Muscle of arm (tissue), 12 donors: ENCODE results near the gene INTS14. TPM values are rescaled to one million over a fixed set of nuclear protein-coding genes. Genes with fewer than 3 reads are reported as not detected.
"Not testable (repeated sequence)": the region's sequence is repeated elsewhere in the genome, so short reads cannot be mapped to it uniquely, and the experiment has no call there.

Source experiments
- DNase-seq: peaks from one replicate; pipeline ENCODE4 v3.0.0-alpha.2; 2013
- polyA plus RNA-seq, 12 donors: library from polyadenylated mRNA; unstranded; fragments of 120-200 nt; gene quantifications; one replicate each; pipeline ENCODE4 v1.2.1, GENCODE V29; 2013; ENCODE audit not compliant: insufficient read length in 12 of 12

Gene INTS14
- polyA plus RNA-seq, 12 donors = 21.4 to 44.1 (median 27.3) TPM; not detected in 1

DNA sequence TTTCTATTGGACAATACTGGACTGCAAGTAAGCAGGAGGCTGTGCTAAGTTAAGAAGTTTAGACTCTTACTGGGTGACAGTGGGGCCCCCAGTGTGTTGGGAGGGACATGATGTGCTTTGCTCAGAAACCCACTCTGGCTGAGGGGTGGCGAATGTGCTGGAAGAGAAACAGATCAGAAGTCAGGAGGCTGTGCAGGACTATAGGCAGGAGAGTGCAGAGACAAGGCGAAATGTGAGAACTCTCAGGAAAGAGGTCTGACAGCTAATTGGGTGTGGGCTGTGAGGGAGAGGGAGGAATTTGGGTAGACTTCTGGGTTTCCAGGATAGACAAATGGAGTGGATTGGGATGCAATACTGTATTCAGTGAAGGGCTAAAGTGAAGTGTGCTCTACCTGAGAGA, 22.8 kb upstream of the INTS14 start:
- DNase-seq = no peak

DNA sequence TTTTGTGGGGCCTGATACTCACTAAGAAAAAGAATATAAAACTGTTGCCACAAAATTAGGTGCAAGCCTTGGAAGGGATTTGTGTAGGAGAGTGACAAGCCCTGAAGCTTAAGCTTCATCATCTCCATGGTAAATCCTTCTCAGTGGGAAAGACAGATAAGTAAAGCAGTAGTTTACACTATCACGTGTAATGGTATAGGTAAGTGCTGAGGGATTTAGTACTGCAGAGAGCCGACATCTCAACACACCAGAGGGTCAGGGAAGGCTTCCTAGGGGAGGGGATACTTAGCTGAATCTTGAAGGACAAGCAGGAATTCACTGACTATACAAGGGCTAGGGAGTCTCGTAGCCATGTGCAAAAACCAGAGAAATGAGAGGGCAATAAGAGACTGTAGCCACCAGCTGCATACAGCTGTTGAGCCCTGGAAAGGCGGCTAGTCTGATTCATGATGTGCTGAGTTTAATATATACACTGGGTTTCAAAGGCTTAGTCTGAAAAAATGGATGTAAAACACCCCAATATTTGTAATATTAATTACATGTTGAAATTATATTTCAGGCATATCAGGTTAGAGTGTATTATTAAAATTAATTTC, 21.9 kb upstream of the INTS14 start:
- DNase-seq = no peak

DNA sequence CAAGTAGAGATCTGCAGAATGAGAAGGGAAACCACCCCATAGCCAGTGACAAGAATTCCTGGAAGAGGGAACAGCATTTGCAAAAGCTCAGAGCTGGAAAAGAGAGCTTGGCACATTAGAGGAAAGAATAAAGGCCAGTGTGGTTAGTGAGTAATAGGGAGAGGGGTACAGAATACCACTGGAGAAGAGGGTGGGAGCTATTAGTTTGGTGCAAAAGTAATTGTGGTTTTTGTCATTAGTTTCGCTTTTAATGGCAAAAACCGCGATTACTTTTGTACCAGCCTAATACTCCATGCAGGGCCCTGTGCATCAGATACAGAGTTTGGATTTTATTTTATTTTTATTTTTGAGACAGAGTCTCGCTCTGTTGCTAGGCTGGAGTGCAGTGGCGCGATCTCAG, 20.6 kb upstream of the INTS14 start:
- DNase-seq = no peak

DNA sequence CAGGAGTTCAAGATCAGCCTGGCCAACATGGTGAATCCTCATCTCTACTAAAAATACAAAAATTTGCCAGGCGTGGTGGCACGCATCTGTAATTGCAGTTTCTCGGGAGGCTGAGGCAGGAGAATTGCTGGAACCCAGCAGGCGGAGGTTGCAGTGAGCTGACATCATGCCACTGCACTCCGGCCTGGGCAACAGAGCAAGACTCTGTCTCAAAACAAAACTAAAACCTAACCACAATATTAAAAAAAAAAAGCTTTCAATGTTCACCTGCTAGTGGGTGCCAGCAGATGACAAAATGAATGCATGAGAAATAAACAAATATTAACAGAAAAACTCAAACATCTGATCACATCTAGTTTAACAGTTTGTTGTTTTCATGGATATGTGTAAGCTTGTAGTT, 19.8 kb upstream of the INTS14 start:
- DNase-seq = no peak

DNA sequence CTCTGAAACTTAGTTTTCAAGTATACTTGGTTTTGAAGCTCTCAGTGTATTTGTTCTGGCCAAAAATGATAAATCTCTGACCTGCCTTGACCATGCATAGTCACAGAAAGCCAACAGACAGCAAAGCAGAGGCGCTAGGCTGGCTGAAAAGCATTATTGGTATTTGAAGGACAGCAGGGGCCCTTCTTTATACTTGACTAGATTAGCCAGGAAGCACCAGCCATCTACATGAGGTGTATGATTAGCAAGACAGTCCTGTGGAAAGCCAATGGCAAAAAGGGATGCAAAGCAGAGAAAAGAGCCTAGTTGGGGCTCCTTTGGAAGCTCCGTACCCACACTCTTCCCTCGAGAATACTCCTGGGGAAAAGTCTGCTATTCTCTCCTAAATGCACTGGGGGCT, 18.6 kb upstream of the INTS14 start:
- DNase-seq = no peak

DNA sequence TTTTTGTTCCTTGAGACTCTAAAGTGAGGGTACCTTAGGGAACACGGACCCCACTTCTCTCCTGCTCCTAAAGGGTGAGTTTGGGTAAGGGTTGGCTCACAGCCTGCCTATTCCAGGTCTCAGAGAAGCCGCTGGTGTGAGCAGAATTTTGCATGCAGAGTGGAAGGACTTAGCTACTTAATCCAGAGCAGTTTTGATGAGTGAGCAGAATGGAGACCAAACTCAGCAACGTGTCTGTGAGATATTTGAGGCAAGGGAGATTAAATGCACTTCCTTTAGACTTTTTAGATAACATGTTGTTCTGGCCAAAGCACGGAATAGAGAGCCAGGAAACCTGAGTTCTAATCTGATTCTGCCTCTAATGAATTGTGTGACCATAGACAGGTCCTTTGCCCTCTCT, 15.9 kb upstream of the INTS14 start:
- DNase-seq = no peak

DNA sequence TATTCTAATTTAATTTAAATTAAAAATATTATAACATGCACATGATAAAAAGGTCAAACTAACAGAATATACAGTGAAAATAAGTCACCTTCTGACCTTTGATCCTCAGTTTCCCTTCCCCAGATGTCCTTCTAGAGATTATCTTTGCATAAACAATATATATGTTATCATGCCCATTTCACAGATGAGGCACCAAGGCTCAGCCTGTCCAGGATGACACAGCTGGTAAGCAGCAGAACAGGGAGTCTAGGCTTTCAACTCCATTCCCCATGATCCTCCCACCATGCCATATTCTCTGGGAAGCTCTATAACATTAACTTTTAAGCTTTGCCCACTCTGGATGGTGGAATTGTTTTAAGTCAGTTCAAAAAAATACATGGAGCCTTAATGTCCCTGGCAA, 12.2 kb upstream of the INTS14 start:
- DNase-seq = no peak

DNA sequence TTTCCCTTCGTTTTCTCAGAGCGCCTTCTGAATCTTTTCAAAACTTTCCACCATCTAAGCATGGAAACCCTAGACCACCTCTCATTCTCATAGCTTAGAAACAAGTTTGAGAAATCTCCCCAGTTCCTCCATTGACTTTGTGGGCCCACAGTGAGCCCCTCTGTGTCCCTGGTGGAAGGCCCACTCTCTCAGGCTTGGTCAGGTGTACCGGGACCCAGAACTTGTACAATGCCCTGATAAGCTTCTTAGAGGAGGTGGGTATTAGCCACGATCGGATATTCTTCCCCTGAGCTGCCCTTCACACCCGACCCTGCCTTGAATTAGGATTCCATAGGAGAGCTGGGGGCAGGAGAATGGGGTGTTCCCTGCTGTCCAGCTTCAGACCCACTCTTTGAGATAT, 10.7 kb upstream of the INTS14 start, which contains the start of gene SLC24A1:
TSS of gene SLC24A1 (plus strand) at position 301 of the 400 bp plus-strand sequence. CDS start 2,143 bp downstream, outside the sequence.
- DNase-seq = no peak

DNA sequence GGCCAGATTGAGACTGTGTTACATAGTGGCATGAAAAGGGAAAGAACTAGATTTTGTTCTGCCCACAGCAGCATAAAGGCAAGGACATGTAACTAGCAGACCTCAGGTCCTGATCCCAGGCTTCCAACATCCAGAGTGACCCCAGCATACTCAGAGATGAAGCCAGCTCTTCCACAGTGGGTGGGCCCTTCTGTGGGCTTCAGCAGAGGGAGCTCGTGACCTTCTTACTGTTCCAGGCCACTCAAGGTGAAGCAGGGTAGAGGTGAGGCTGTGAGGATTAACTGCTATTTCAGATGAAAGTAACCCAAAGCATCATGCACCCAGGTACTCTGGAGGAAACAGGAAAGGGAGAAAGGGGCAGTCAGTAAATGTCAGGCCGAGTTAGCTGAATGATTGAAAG, 9.9 kb upstream of the INTS14 start:
- no peak for DNase-seq

DNA sequence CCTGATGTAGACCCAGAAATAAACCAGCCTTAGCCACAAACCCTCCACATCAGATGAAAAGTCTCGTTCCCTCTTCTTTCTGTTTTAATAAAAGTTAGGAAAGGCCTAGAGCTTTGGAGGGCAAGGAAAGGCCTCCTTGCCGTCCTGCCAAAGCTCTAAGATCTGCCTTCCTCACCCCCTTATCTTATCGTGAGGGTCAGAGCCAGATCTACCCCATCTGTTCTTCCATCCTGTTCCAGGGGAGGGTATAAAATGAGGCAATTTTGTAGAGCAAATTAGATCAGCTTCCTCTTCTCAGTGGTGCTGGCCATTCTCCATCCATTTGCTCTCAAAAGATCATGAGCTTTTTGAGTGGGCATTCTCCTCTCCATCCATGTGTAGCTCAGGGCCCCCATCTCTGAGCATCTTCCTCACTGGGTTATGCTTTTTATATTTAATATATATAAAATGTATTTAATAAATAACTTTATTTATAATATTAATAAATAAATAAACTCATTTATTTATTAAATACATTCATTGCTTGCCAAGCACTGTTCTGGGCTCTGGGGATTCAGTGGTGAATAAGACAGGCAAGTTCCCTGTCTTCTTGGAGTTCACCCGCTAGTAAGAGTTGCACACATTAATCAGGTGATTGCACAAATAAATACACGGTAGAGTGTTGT, 8.8 kb upstream of the INTS14 start:
- no peak for DNase-seq

DNA sequence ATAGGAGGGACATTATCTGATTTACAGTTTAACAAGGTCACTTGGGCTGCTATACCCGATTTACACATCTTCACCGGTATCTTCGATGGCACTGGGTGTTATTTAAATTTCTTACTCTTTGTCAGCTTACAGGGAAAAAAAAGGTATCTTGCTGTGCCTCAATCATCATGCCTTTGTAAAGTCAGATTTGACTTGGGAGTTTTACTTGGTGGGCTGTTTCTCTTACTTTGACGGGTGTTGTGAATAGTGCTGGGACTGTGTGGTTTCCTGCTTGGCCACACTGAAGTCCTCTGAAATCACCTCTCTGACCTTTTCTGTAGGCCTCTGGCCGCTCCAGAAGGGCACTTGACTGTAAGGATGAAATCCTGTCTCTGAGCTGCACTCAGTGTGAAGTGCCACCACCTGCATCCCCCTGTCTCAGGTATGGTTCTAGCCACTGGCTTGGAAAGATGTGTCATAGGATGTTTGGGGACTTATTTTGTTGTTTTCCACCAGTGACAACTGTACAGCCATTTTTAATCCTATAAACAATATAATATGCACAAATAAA, 7.7 kb upstream of the INTS14 start:
- no peak for DNase-seq

DNA sequence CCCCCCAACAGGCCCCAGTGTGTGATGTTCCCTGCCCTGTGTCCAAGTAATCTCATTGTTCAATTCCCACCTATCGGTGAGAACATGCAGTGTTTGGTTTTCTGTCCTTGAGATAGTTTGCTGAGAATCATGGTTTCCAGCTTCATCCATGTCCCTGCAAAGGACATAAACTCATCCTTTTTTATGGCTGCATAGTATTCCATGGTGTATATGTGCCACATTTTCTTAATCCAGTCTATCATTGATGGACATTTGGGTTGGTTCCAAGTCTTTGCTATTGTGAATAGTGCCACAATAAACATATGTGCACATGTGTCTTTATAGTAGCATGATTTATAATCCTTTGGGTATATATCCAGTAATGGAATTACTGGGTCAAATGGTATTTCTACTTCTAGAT, 5.0 kb upstream of the INTS14 start:
- not testable (repeated sequence) for DNase-seq

DNA sequence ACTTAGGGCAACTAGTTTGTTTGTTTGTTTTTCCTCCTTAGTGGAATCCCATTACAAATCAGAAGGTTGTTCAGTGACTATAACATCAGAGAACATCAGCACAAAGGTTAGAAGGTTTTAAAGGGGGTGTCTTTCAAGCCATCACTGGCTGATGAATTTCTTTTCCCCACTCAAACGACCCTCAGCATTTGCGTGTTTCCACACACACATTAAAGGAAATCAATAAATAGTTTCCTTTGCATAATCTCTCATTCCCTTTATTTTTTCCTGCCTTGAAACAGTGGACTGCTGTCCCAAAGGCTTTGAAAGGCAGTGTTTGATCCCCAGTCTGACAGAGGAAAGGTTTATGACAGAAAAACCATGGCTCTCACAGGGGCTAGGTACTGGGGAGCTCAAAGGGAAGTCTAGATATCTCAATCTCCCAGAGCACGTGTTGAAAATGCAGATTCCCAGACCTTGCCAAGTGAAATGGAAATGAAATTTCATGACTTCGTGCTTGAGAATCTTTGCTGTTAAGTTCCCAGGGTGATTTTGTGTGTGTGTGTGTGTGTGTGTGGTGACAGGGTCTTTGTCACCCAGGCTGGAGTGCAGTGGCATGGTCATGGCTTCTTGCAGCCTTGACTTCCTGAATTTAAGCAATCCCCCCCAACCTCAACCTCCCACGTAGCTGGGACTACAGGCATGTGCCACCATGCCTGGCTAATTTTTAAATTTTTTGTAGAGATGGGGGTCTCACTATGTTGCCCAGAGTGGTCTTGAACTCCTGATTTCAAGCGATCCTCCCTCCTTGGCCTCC, 2.2 kb upstream of the INTS14 start:
- no peak for DNase-seq

DNA sequence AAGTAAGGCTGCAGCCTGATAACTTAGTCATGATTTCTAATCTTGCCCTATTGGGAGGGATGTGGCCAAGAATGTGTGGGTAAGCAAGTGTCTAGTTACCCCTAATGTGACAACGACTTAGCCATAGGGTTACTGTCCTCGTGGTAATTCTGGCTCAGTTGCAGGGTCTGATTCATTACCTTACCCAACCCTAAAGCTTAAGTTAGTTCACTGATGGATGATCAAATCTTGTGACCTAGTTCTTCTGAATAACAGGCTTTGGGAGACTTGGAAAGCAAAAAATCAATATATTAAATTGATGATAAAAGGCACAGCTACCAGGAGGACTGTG, 1.6 kb upstream of the INTS14 start:
- DNase-seq = no peak

DNA sequence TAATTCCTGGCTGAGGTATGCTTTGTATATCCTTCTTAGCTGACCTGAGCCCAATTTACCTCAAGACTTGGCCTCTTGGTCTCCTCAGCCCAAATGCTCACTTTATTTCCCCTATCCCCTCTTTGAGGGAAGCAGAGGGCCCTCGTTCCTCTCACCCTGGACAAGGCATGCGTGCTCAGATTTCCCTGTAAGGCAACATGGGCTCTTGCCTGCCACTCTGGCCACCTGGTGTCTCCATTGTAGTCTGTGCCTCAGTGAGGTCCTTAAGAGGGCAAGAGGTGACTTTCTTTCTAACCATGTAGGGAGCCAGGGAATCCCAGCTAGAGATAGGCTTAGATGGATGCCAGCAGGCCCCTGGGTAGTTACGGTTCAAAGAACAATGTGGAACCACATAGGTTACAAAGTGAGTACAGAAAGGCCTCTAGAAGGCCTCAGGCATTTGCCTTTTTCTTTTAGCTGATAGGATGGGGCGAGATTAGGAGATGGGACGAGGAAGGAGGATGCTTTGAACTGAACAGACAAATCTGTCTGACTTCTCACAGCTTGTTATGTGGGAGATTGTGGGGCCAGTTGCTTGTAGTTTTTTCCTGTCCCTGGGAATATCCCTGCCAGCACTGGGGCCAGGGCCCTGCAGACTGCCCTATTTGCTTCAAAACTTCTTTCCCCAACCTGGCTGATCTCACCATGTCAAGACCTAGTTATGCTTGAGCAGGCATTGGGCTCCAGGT, 1.1 kb upstream of the INTS14 start:
- DNase-seq = no peak

DNA sequence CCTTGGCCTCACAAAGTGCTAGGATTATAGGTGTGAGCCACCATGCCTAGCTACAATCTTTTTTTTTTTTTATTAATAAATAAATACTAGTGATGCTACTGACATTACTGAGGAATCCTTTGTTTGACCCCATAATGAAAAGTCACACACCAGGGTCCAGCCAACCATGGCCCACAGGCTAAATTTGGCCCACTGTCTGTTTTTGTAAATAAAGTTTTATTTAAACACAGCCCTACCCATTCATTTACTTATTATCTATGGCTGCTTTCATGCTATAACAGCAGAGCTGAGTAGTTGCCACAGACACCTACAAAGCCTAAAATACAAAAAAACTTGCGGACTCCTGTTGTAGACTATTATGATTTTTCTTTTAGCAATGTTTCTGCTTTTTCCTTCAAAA, 7.4 kb downstream of the INTS14 start:
- DNase-seq = no peak

DNA sequence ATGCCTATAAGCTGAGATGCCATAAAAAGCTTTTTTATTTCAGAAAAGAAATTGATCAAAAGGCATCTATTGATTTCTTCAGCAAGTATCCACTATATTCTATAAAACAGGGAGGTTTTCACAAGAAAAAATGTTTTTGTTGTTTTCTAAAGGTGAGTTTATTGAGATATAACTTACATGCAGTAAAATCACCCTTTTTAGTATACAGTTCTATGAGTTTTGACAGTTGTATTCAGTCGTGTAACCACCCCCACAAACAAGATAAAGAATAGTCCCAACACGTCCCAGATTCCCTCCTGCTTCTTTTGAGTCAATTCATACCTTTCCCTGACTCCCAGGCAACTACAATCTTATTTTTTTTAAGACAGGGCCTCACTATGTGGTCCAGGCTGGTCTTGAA, 7.8 kb downstream of the INTS14 start:
- DNase-seq = no peak

DNA sequence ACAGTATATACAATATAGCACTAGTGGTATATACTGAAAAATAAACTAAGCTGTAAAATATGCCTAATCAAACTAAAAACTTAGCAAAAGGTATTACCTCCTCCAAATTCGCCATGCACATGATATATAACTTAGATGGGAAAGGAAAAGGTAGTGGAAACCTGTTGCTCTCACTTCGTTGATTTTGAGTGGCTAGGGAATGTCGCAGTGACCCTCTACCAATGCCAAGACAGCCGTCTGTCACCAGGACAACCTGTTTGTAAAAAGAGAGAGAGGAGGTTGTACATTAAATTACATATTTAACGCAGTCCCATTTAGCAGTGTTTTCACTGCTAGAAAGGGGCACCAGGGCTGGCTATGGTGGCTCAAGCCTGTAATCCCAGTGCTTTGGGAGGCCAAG, 11.3 kb downstream of the INTS14 start:
- DNase-seq = no peak

DNA sequence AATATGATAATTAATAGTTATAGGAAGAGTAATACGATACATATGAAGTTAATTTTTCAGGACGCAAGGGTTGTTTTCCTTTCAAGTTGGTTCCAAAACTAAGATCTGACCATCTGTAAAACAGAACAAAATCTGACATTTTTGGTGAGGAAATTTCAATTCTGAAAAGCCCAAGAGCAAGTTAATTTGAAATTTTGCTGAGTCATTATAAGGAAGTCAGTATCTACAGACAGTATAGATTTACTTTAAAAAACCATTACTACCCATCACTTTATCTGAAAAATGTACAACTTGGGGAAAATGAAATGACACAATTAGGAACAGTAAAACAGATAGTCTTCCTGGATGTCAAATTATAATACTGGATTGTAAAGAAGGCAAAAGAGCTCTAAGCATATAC, 12.5 kb downstream of the INTS14 start:
- no peak for DNase-seq

DNA sequence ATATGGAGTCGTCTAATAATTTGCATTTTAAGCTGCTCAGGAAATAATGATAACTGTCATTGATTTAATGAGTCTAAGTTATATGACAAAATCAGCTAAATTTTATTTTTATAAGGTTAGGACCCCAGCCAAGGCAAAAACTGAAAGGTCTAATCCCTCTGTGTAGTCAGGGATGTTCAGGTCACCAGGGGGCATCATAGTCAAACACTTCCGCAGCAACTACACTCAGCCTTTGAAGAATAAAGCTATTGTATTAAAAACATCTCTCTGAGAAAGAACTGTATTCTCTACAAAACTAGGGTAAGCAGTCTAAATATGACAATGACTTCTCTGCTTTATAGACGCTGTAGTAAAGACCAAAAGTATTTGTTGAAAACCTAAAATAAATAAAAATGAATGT, 15.0 kb downstream of the INTS14 start:
- no peak for DNase-seq

DNA sequence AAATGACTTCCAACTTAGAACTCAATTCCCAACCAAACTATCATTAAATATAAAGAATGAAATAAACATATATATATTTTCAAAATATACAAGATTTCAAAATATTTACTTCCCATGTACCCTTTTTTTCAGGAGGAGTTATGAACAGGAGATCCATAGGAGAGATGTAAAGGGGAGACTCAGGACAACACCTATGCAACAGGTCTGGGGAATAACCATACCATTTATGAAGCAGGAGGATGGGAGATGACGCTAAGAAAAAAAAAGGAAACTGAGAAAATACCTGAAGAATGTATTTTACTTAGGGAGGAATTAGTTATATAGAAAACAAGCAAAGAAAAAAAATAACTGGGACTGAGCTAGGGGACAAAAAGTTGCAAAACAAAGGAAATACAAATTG, 23.8 kb downstream of the INTS14 start:
- no peak for DNase-seq

DNA sequence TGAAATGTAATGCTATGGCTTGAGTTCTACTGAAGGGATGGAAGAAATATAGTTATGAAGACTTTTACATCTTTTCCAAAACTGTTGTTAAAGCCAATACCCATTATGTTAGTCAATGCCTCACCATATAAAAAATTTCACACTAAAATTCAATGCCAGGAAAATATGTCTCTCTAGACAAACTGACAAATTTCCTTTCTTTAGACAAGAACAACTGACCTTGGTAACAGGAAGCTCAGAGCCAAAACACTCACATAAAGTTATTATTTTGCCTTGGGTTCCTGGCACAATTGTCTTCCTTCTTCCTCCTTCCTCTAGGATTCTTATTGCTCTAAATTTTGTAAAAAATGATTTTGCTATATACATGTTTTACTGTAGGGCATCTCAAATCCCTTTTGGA, 26.7 kb downstream of the INTS14 start:
- no peak for DNase-seq
